K562 (cell line): ENCODE results near the gene CLDN5. TPM values are rescaled to one million over a fixed set of nuclear protein-coding genes. Genes with fewer than 3 reads are reported as not detected.
A peak's percentile ranks its signal among the peaks of the same experiment; 100 is the strongest.

ENCODE experiments used
- BMI1 ChIP-seq: fragments of 150-350 bp; IDR thresholded peaks from 2 replicates; pipeline ENCODE4 v1.6.1; 2014; ENCODE audit warnings: low read length
- CEBPG ChIP-seq, 3 experiments: fragments of 200-800 bp in 1 of 3; sonication (Bioruptor generic) in 1 of 3; sonication (generic) in 1 of 3; formaldehyde crosslinking in 1 of 3; IDR thresholded peaks in 2 of 3; conservative IDR thresholded peaks in 1 of 3; 2 replicates each; pipeline versions ENCODE4 v1.6.1 to v1.8.0; 2016 to 2022; ENCODE audit warnings: missing compliant biosample characterization in 2 of 3, missing genetic modification characterization in 2 of 3, mild to moderate bottlenecking in 1 of 3, missing genetic modification reagents in 1 of 3
- DEAF1 ChIP-seq: fragments of 450-650 bp; formaldehyde crosslinking; IDR thresholded peaks from 2 replicates; pipeline ENCODE4 v1.4.0; 2020; ENCODE audit warnings: mild to moderate bottlenecking, moderate library complexity
- ETS1 ChIP-seq: conservative IDR thresholded peaks from 2 replicates; pipeline ENCODE4 v1.6.1; 2011; ENCODE audit warnings: low read depth, mild to moderate bottlenecking, low read length; ENCODE audit not compliant: control insufficient read depth
- EWSR1 ChIP-seq: fragments of 450-650 bp; IDR thresholded peaks from 2 replicates; pipeline ENCODE4 v1.6.1; 2018; ENCODE audit warnings: borderline replicate concordance, mild to moderate bottlenecking, low read depth, moderate library complexity; ENCODE audit not compliant: partially characterized antibody
- FOXJ2 ChIP-seq: fragments of 200-800 bp; sonication (Bioruptor generic); IDR thresholded peaks from 2 replicates; pipeline ENCODE4 v1.6.1; 2016; ENCODE audit warnings: missing genetic modification characterization, missing compliant biosample characterization
- HMBOX1 ChIP-seq: sonication (generic); IDR thresholded peaks from 2 replicates; pipeline ENCODE4 v1.6.1; 2016
- KDM4B ChIP-seq, 2 experiments: fragments of 450-650 bp in 1 of 2; sonication (generic) in 1 of 2; IDR thresholded peaks; 2 replicates each; pipeline ENCODE4 v1.6.1; 2016 to 2017; ENCODE audit warnings: borderline replicate concordance in 2 of 2, antibody characterized with exemption in 1 of 2, low read depth in 1 of 2, mild to moderate bottlenecking in 1 of 2
- SAFB2 ChIP-seq: fragments of 200-400 bp; formaldehyde crosslinking; IDR thresholded peaks from 2 replicates; pipeline ENCODE4 v1.6.1; 2018; ENCODE audit warnings: borderline replicate concordance, low read length, low read depth, moderate library complexity; ENCODE audit not compliant: severe bottlenecking
- SFPQ ChIP-seq: fragments of 200-400 bp; formaldehyde crosslinking; IDR thresholded peaks from 2 replicates; pipeline ENCODE4 v1.6.1; 2017; ENCODE audit warnings: mild to moderate bottlenecking, low read depth, low read length, moderate library complexity
- SMARCB1 ChIP-seq: IDR thresholded peaks from 2 replicates; pipeline ENCODE4 v1.6.1; 2011; ENCODE audit warnings: improper control_type of control experiment, low read depth; ENCODE audit not compliant: insufficient read length
- SNAPC5 ChIP-seq: fragments of 250-450 bp; sonication (Bioruptor Pico); IDR thresholded peaks from 2 replicates; pipeline ENCODE4 v1.8.0; 2021; ENCODE audit warnings: moderate library complexity, mild to moderate bottlenecking, inconsistent platforms
- TARDBP ChIP-seq: fragments of 450-650 bp; IDR thresholded peaks from 2 replicates; pipeline ENCODE4 v1.6.1; 2016
- TFAP4 ChIP-seq: sonication (generic); formaldehyde crosslinking; IDR thresholded peaks from 2 replicates; pipeline ENCODE4 v1.8.0; 2022; ENCODE audit warnings: missing genetic modification reagents, mild to moderate bottlenecking, moderate library complexity, borderline replicate concordance
- THRAP3 ChIP-seq: fragments of 450-650 bp; IDR thresholded peaks from 2 replicates; pipeline ENCODE4 v1.6.1; 2016; ENCODE audit warnings: mild to moderate bottlenecking, inconsistent platforms, borderline replicate concordance
- ZBTB17 ChIP-seq: fragments of 450-650 bp; formaldehyde crosslinking; IDR thresholded peaks from 2 replicates; pipeline ENCODE4 v1.4.0; 2020; ENCODE audit warnings: mild to moderate bottlenecking
- ZFP36 ChIP-seq: fragments of 150-350 bp; IDR thresholded peaks from 2 replicates; pipeline ENCODE4 v1.6.1; 2018; ENCODE audit warnings: low read length, low read depth; ENCODE audit not compliant: partially characterized antibody
- ZNF444 ChIP-seq: fragments of 250-450 bp; sonication (Bioruptor Pico); IDR thresholded peaks from 2 replicates; pipeline ENCODE4 v1.4.0; 2020; ENCODE audit warnings: mild to moderate bottlenecking, moderate library complexity
- ZNF79 ChIP-seq: fragments of 250-450 bp; sonication (Bioruptor Pico); IDR thresholded peaks from 2 replicates; pipeline ENCODE4 v1.4.0; 2020; ENCODE audit warnings: low read depth, mild to moderate bottlenecking, moderate library complexity
- polyA plus RNA-seq, 8 experiments: library from polyadenylated mRNA; depleted of rRNA in 4 of 8; stranded (reverse) in 5 of 8; unstranded in 3 of 8; fragments of >200 nt; fragmentation: Nextera tagmentation in 2 of 8; fragmentation: Illumina TruSeq in 1 of 8; extraction: Ambion mirVana in 2 of 8; extraction: Trizol in 1 of 8; gene quantifications; 2 replicates each; pipeline versions ENCODE4 v1.2.1 to v1.2.3, GENCODE V29; 2011 to 2014; ENCODE audit warnings: inconsistent platforms in 1 of 8, missing spikeins in 1 of 8
- total RNA-seq, 7 experiments: library from RNA; depleted of rRNA in 6 of 7; stranded (reverse); fragments of >200 nt in 6 of 7; fragmentation: Illumina TruSeq in 2 of 7; extraction: Trizol in 2 of 7; gene quantifications; 2 replicates each; pipeline versions ENCODE4 v1.2.1 to v1.2.3, GENCODE V29; 2011 to 2021; ENCODE audit warnings: low replicate concordance in 1 of 7

The CLDN5 gene
- total and polyA plus RNA-seq, 9 of the 15 experiments (the other 6 are each of a cell fraction or from before 2014, with no cell fraction given) = 0.20 TPM; not detected in 8

GRCh38 chr22:19508024-19508776 lies 16.0 kb downstream of the CLDN5 start (continued):
- no peak for TF ChIP-seq SNAPC5 (CRISPR knock-in tag)
- TF ChIP-seq ZNF444 (CRISPR knock-in tag) = no peak
- no peak for TF ChIP-seq EWSR1
- TF ChIP-seq SAFB2 = no peak
- 0 out of 2 replicates have a peak, but pooled peaks have one; percentile 37 for TF ChIP-seq ETS1
- TF ChIP-seq TFAP4 (CRISPR knock-in tag) = peak; percentile 48; the same call in 1 of the 2 replicates
- TF ChIP-seq BMI1 = no peak
- TF ChIP-seq FOXJ2 (tag) = no peak
- TF ChIP-seq TARDBP = no peak
- no peak for TF ChIP-seq SFPQ
- TF ChIP-seq SMARCB1 = no peak
- no peak for TF ChIP-seq THRAP3
- no peak for TF ChIP-seq KDM4B (IDR thresholded peaks at IDR 0.05; ENCODE audit: borderline replicate concordance in 2 of 2, low read depth in 1 of 2)
- peak; percentile 38; the same call in 1 of the 2 replicates for TF ChIP-seq CEBPG (CRISPR knock-in tag; IDR thresholded peaks at IDR 0.05)
- TF ChIP-seq CEBPG (tag; conservative IDR thresholded peaks at IDR 0.05 in 1 of 2, IDR thresholded peaks at IDR 0.05 in 1 of 2) = no peak
- TF ChIP-seq ZBTB17 (CRISPR knock-in tag) = 0 out of 2 replicates have a peak, but pooled peaks have one; percentile 22
- no peak for TF ChIP-seq DEAF1 (CRISPR knock-in tag)
- no peak for TF ChIP-seq HMBOX1
- no peak for TF ChIP-seq ZNF79 (CRISPR knock-in tag)
- no peak for TF ChIP-seq ZFP36
